ENCODE data around the gene WWOX. TPM values are rescaled to one million over a fixed set of nuclear protein-coding genes. Genes with fewer than 3 reads are reported as not detected.

Gene WWOX
- total and polyA plus RNA-seq, 2 donors (not counting 1 experiment from before 2014, with no cell fraction given): 10.5 to 42.3 TPM

- DNase-seq: peak; percentile 63
- H3K4me1 ChIP-seq (ENCODE audit: control insufficient read depth in 2 of 2, insufficient read depth in 2 of 2, low read length in 2 of 2): peaks cover 36 to 39% of the 10 kb centered on the region in 2 donors
- ChIA-PET CTCF (interaction anchor here (0.7 kb wide), 1 partner anchor 10 kb away, joined by 3 read pairs; no protein-coding TSS in a partner anchor), POLR2A (interaction anchor here (1.4 kb wide), 1 partner anchor 28 kb away, joined by 6 read pairs; no protein-coding TSS in a partner anchor)
- no peak for TF ChIP-seq EZH2 (IDR thresholded peaks at IDR 0.05; ENCODE audit: borderline replicate concordance, insufficient read depth, low read depth, low read length, poor library complexity, severe bottlenecking)
- TF ChIP-seq, protein P1, sequence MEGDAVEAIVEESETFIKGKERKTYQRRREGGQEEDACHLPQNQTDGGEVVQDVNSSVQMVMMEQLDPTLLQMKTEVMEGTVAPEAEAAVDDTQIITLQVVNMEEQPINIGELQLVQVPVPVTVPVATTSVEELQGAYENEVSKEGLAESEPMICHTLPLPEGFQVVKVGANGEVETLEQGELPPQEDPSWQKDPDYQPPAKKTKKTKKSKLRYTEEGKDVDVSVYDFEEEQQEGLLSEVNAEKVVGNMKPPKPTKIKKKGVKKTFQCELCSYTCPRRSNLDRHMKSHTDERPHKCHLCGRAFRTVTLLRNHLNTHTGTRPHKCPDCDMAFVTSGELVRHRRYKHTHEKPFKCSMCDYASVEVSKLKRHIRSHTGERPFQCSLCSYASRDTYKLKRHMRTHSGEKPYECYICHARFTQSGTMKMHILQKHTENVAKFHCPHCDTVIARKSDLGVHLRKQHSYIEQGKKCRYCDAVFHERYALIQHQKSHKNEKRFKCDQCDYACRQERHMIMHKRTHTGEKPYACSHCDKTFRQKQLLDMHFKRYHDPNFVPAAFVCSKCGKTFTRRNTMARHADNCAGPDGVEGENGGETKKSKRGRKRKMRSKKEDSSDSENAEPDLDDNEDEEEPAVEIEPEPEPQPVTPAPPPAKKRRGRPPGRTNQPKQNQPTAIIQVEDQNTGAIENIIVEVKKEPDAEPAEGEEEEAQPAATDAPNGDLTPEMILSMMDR (IDR thresholded peaks at IDR 0.05): no peak
- Mint-ChIP-seq H3K4me3 (peak overlapping the region; percentile 50), H3K9me3 (ENCODE audit: insufficient read depth) (peaks cover 2% of the 10 kb centered on the region), H3K27me3 (peaks cover 9% of the 10 kb centered on the region), H3K4me1 (peaks cover 46% of the 10 kb centered on the region), H3K27ac (peak overlapping the region; percentile 54)
- H3K27me3 ChIP-seq (replicated peaks in 1 of 4; ENCODE audit: control extremely low read depth in 1 of 4, control insufficient read depth in 3 of 4, insufficient read depth in 4 of 4, low read length in 3 of 4): peaks cover 0 to 25% (median under 1%) of the 10 kb centered on the region in 4 experiments
- H3K9me3 ChIP-seq (ENCODE audit: control extremely low read depth in 1 of 3, control insufficient read depth in 2 of 3, insufficient read depth in 1 of 3, low read length in 2 of 3): peaks cover 0 to 10% (median 0%) of the 10 kb centered on the region in 3 donors
- no peaks in the 10 kb centered on the region for H3K79me2 ChIP-seq (ENCODE audit: control insufficient read depth, insufficient read depth, low read length)
- no peak overlapping the region for H2AFZ ChIP-seq (ENCODE audit: insufficient read depth, low read depth, low read length, poor library complexity, severe bottlenecking)
- peak overlapping the region in 1 of 5 experiments; percentile 11 for H3K4me3 ChIP-seq (ENCODE audit: control extremely low read depth in 1 of 5, extremely low read depth in 1 of 5, insufficient read depth in 1 of 5, low read depth in 2 of 5, low read length in 4 of 5)
- no peaks in the 10 kb centered on the region for H3K36me3 ChIP-seq (replicated peaks in 1 of 2; ENCODE audit: control extremely low read depth in 1 of 2, control insufficient read depth in 1 of 2, extremely low read depth in 1 of 2, insufficient read depth in 2 of 2, low read length in 1 of 2)
- no peaks in the 10 kb centered on the region for H4K20me1 ChIP-seq (ENCODE audit: control insufficient read depth, insufficient read depth, low read length, poor library complexity, severe bottlenecking)
- H3K4me2 ChIP-seq (replicated peaks; ENCODE audit: low read depth, low read length, poor library complexity, severe bottlenecking): peak overlapping the region; percentile 57
- H3K27ac ChIP-seq (ENCODE audit: low read length in 2 of 2): peak overlapping the region in 1 of 2 donors; percentile 45
- H3K9ac ChIP-seq (ENCODE audit: low read length): no peak overlapping the region
- peak; percentile 67 for ATAC-seq (ENCODE audit: low read depth)
- 13% methylated on average over 1 of the region's 2 CpGs for WGBS (ENCODE audit: insufficient coverage)
- intact Hi-C loops (cut with micrococcal nuclease): loop anchor here (1.0 to 10.0 kb wide), 3 partner anchors 27 to 1240 kb away; partner anchors contain the start of gene NUDT7
These were observed 863.0 kb downstream of the WWOX start for GRCh38 chr16:78962457-78962929.

DNA sequence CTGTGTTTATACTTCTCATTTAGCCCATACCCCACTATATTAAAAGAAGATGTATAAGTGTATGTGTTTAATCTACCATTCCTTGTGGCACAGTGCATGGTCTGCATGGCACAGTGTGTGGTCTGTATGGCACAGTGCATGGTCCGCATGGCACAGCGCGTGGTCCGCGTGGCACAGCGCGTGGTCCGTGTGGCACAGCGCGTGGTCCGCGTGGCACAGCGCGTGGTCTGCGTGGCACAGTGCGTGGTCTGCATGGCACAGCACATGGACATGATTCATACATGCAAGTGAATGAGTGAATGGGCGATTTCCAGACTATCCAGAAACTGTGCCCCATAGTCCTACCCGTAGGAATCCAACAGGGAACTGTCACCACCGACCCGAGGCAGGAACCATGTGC, 868.5 kb downstream of the WWOX start:
- Mint-ChIP-seq H3K9me3 (ENCODE audit: insufficient read depth) (no peaks in the 10 kb centered on the region), H3K4me3 (no peak overlapping the region), H3K27me3 (peaks cover 27% of the 10 kb centered on the region), H3K27ac (no peak overlapping the region), H3K4me1 (peaks cover 15% of the 10 kb centered on the region)
- Histone ChIP-seq H3K27me3 (replicated peaks in 1 of 4; ENCODE audit: control extremely low read depth in 1 of 4, control insufficient read depth in 3 of 4, insufficient read depth in 4 of 4, low read length in 3 of 4) (peaks cover 0 to 27% (median 4%) of the 10 kb centered on the region in 4 experiments), H3K4me3 (ENCODE audit: control extremely low read depth in 1 of 5, extremely low read depth in 1 of 5, insufficient read depth in 1 of 5, low read depth in 2 of 5, low read length in 4 of 5) (no peak overlapping the region), H3K27ac (ENCODE audit: low read length in 2 of 2) (no peak overlapping the region), H3K4me1 (ENCODE audit: control insufficient read depth in 2 of 2, insufficient read depth in 2 of 2, low read length in 2 of 2) (peaks cover 10 to 13% of the 10 kb centered on the region in 2 donors), H2AFZ (ENCODE audit: insufficient read depth, low read depth, low read length, poor library complexity, severe bottlenecking) (no peak overlapping the region), H3K36me3 (replicated peaks in 1 of 2; ENCODE audit: control extremely low read depth in 1 of 2, control insufficient read depth in 1 of 2, extremely low read depth in 1 of 2, insufficient read depth in 2 of 2, low read length in 1 of 2) (no peaks in the 10 kb centered on the region), H3K9me3 (ENCODE audit: control extremely low read depth in 1 of 3, control insufficient read depth in 2 of 3, insufficient read depth in 1 of 3, low read length in 2 of 3) (peaks cover 0 to 18% (median 0%) of the 10 kb centered on the region in 3 donors), H4K20me1 (ENCODE audit: control insufficient read depth, insufficient read depth, low read length, poor library complexity, severe bottlenecking) (peaks cover 4% of the 10 kb centered on the region), H3K79me2 (ENCODE audit: control insufficient read depth, insufficient read depth, low read length) (no peaks in the 10 kb centered on the region), H3K9ac (ENCODE audit: low read length) (no peak overlapping the region), H3K4me2 (replicated peaks; ENCODE audit: low read depth, low read length, poor library complexity, severe bottlenecking) (no peak overlapping the region)
- intact Hi-C loops (cut with micrococcal nuclease): loop anchor here (10.0 kb wide), 1 partner anchor 47 kb away; no protein-coding TSS in a partner anchor
- no peak for DNase-seq
- 74% methylated on average over 17 of the region's 20 CpGs for whole genome bisulfite sequencing (ENCODE audit: insufficient coverage)
- ChIA-PET POLR2A (no interaction called here), CTCF (no interaction called here)
- TF ChIP-seq EZH2 (IDR thresholded peaks at IDR 0.05; ENCODE audit: borderline replicate concordance, insufficient read depth, low read depth, low read length, poor library complexity, severe bottlenecking): no peak
- TF ChIP-seq, protein P1 (IDR thresholded peaks at IDR 0.05): no peak
- no peak for ATAC-seq (ENCODE audit: low read depth)
